HCT116 (cell line): ENCODE measurements around the gene ATP7B. TPM values are rescaled to one million over a fixed set of nuclear protein-coding genes. Genes with fewer than 3 reads are reported as not detected.

Experiments
- ATAC-seq: fragments of 200-7000 bp; cut with Tn5 transposase; 2 replicates; pipeline ENCODE4 v1.9.1; 2020; ENCODE audit warnings: mild to moderate bottlenecking, moderate library complexity
- BruUV-seq: library from RNA; stranded (reverse); fragments of 400-500 nt; replicated peaks from 2 replicates; lab custom pipeline; 2021; lab: Mats Ljungman, UMichigan
- CTCF ChIA-PET: fragments of 300-600 bp; sonication (Branson Sonifier 250); formaldehyde crosslinking; loops from one replicate; lab custom pipeline; 2021; ENCODE audit warnings: antibody characterized with exemption; lab: Charles Lee
- POLR2A ChIA-PET: fragments of 300-600, 350-600 bp; sonication (Branson Sonifier 250); formaldehyde crosslinking; loops from one replicate; lab custom pipeline; 2021; ENCODE audit warnings: antibody characterized with exemption; lab: Charles Lee
- RAD21 ChIA-PET, 2 experiments: fragments of 300-600 bp; sonication (Branson Sonifier 250); formaldehyde crosslinking; loops; one replicate each; lab custom pipeline; 2023; ENCODE audit warnings: low total read pairs in 2 of 2; ENCODE audit not compliant: uncharacterized antibody in 2 of 2, unreplicated experiment in 2 of 2, low non-redundant PET in 1 of 2; lab: Charles Lee
- DNase-seq: peaks from one replicate; pipeline ENCODE4 v3.0.0-alpha.2; 2010; ENCODE audit warnings: low read depth, low spot score
- H2AFZ ChIP-seq: fragments of 200-600 bp; shearing (Covaris generic), sonication (generic); 2 replicates; pipeline ENCODE4 v1.6.1; 2017; ENCODE audit warnings: low read depth, mixed run types, mixed read lengths, antibody characterized with exemption, low read length; ENCODE audit not compliant: poor library complexity, severe bottlenecking
- H3K27ac ChIP-seq: 2 replicates; pipeline ENCODE4 v1.5.1; 2012; ENCODE audit warnings: low read depth, low read length
- H3K27me3 ChIP-seq: fragments of 200-600 bp; sonication (generic); 2 replicates; pipeline ENCODE4 v1.6.1; 2016; ENCODE audit warnings: mixed run types, low read length, mixed read lengths; ENCODE audit not compliant: insufficient read depth
- H3K36me3 ChIP-seq, 2 experiments: fragments of 200-500 bp in 1 of 2; fragments of 200-600 bp in 1 of 2; sonication (Bioruptor generic) in 1 of 2; sonication (generic) in 1 of 2; 2 replicates each; pipeline versions ENCODE4 v1.5.1 to v1.6.1; 2014 to 2016; ENCODE audit warnings: low read length in 2 of 2, inconsistent platforms in 1 of 2, mixed read lengths in 1 of 2, mixed run types in 1 of 2; ENCODE audit not compliant: insufficient read depth in 2 of 2, control insufficient read depth in 1 of 2
- H3K4me1 ChIP-seq, 2 experiments: fragments of 200-600 bp in 1 of 2; sonication (generic) in 1 of 2; 2 replicates each; pipeline versions ENCODE4 v1.5.1 to v1.6.1; 2012 to 2017; ENCODE audit warnings: low read length in 2 of 2, inconsistent platforms in 1 of 2, mild to moderate bottlenecking in 1 of 2, mixed read lengths in 1 of 2, mixed run types in 1 of 2, moderate library complexity in 1 of 2; ENCODE audit not compliant: insufficient read depth in 2 of 2, control insufficient read depth in 1 of 2
- H3K4me2 ChIP-seq: fragments of 200-600 bp; sonication (generic); 2 replicates; pipeline ENCODE4 v1.6.1; 2017; ENCODE audit warnings: mixed run types, low read length, mixed read lengths
- H3K4me3 ChIP-seq, 2 experiments: fragments of 200-600 bp in 1 of 2; sonication (generic) in 1 of 2; replicated peaks in 1 of 2; 2 replicates each; pipeline ENCODE4 v1.5.1; 2011 to 2016; ENCODE audit warnings: low read length in 2 of 2, control low read depth in 1 of 2, low read depth in 1 of 2, mild to moderate bottlenecking in 1 of 2, mixed read lengths in 1 of 2, mixed run types in 1 of 2
- H3K79me2 ChIP-seq: fragments of 200-600 bp; sonication (generic); 2 replicates; pipeline ENCODE4 v1.6.1; 2017; ENCODE audit warnings: mild to moderate bottlenecking, mixed run types, low read length, moderate library complexity, mixed read lengths; ENCODE audit not compliant: insufficient read depth
- H3K9ac ChIP-seq: fragments of 200-600 bp; sonication (generic); 2 replicates; pipeline ENCODE4 v1.6.1; 2016; ENCODE audit warnings: low read length, mixed read lengths
- H3K9me2 ChIP-seq: fragments of 200-600 bp; sonication (generic), shearing (Covaris generic); 2 replicates; pipeline ENCODE4 v1.6.1; 2017; ENCODE audit warnings: mixed run types, mild to moderate bottlenecking, moderate library complexity; ENCODE audit not compliant: insufficient read depth
- H3K9me3 ChIP-seq, 2 experiments: fragments of 200-500 bp in 1 of 2; fragments of 200-600 bp in 1 of 2; sonication (Bioruptor generic) in 1 of 2; sonication (generic) in 1 of 2; 2 replicates each; pipeline ENCODE4 v1.6.1; 2014 to 2017; ENCODE audit warnings: low read length in 2 of 2, mixed read lengths in 2 of 2, inconsistent platforms in 1 of 2, low read depth in 1 of 2, mild to moderate bottlenecking in 1 of 2, mixed run types in 1 of 2, moderate library complexity in 1 of 2; ENCODE audit not compliant: control insufficient read depth in 1 of 2, insufficient read depth in 1 of 2
- H4K20me1 ChIP-seq: fragments of 200-600 bp; sonication (generic), shearing (Covaris generic); 2 replicates; pipeline ENCODE4 v1.6.1; 2017; ENCODE audit warnings: mixed run types, mild to moderate bottlenecking, moderate library complexity; ENCODE audit not compliant: insufficient read depth
- CEBPB ChIP-seq: IDR thresholded peaks from 2 replicates; pipeline ENCODE4 v1.6.1; 2012; ENCODE audit warnings: low read depth
- ELF1 ChIP-seq: IDR thresholded peaks from 2 replicates; pipeline ENCODE4 v1.6.1; 2012; ENCODE audit warnings: low read depth, borderline replicate concordance
- EZH2 ChIP-seq: fragments of 200-600 bp; sonication (generic); IDR thresholded peaks from 2 replicates; pipeline ENCODE4 v1.6.1; 2017; ENCODE audit warnings: antibody characterized with exemption, mixed run types
- EZH2phosphoT487 ChIP-seq: fragments of 200-600 bp; IDR thresholded peaks from 2 replicates; pipeline ENCODE4 v1.6.1; 2018; ENCODE audit warnings: antibody characterized with exemption, borderline replicate concordance
- FOSL1 ChIP-seq: IDR thresholded peaks from 2 replicates; pipeline ENCODE4 v1.6.1; 2012; ENCODE audit warnings: low read depth
- JUND ChIP-seq: IDR thresholded peaks from 2 replicates; pipeline ENCODE4 v1.6.1; 2012
- POLR2A ChIP-seq: IDR thresholded peaks from 2 replicates; pipeline ENCODE4 v1.7.0; 2011; ENCODE audit warnings: borderline replicate concordance; ENCODE audit not compliant: insufficient read depth, insufficient read length; ENCODE audit errors: extremely low read depth
- RAD21 ChIP-seq: IDR thresholded peaks from 2 replicates; pipeline ENCODE4 v1.6.1; 2012; ENCODE audit warnings: low read depth, mild to moderate bottlenecking
- REST ChIP-seq: IDR thresholded peaks from 2 replicates; pipeline ENCODE4 v1.6.1; 2012; ENCODE audit warnings: low read depth
- SIN3A ChIP-seq: IDR thresholded peaks from 2 replicates; pipeline ENCODE4 v1.6.1; 2012; ENCODE audit warnings: low read depth
- SRF ChIP-seq: IDR thresholded peaks from 2 replicates; pipeline ENCODE4 v1.6.1; 2012; ENCODE audit warnings: low read depth
- TCF7L2 ChIP-seq: IDR thresholded peaks from 2 replicates; pipeline ENCODE4 v1.7.0; 2011; ENCODE audit warnings: borderline replicate concordance, inconsistent platforms; ENCODE audit not compliant: insufficient read depth, insufficient read length; ENCODE audit errors: extremely low read depth
- ZBTB33 ChIP-seq: IDR thresholded peaks from 2 replicates; pipeline ENCODE4 v1.6.1; 2011; ENCODE audit warnings: mild to moderate bottlenecking, low read length, moderate library complexity; ENCODE audit not compliant: insufficient replicate concordance; ENCODE audit errors: extremely low read depth
- ZFX ChIP-seq: fragments of 450-650 bp; IDR thresholded peaks from 2 replicates; pipeline ENCODE4 v1.6.1; 2017
- ZNF274 ChIP-seq: fragments of 200-500 bp; sonication (Bioruptor generic); IDR thresholded peaks from 2 replicates; pipeline ENCODE4 v1.6.1; 2014; ENCODE audit warnings: mild to moderate bottlenecking, low read depth, low read length, inconsistent platforms
- intact Hi-C: fragments of 100-400 bp; cut with micrococcal nuclease; formaldehyde crosslinking; loops from 2 replicates; pipeline ENCODE4 v1.10.0; 2022
- total RNA-seq: library from RNA; stranded (reverse); gene quantifications from one replicate; pipeline ENCODE4 v1.2.1, GENCODE V29; 2021; ENCODE audit not compliant: unreplicated experiment

Gene ATP7B
- total RNA-seq, 1 experiment from 2014 or later = 10.3 TPM

- Histone ChIP-seq H3K9me2 (no peaks in the 10 kb centered on the region), H3K36me3 (no peaks in the 10 kb centered on the region), H3K9ac (no peak overlapping the region), H3K4me2 (no peak overlapping the region), H2AFZ (no peak overlapping the region), H3K79me2 (no peaks in the 10 kb centered on the region), H3K9me3 (no peaks in the 10 kb centered on the region), H3K27me3 (no peaks in the 10 kb centered on the region), H3K4me3 (no peak overlapping the region), H3K27ac (no peak overlapping the region), H4K20me1 (no peaks in the 10 kb centered on the region), H3K4me1 (peaks cover 0 to 5% of the 10 kb centered on the region in 2 experiments; a peak in 1 of 4 replicates)
- ATAC-seq = no peak
- no TSS peak for BruUV-seq
- no peak for DNase-seq
- no peak for TF ChIP-seq CEBPB
- no peak for TF ChIP-seq TCF7L2
- TF ChIP-seq RAD21 = no peak
- no peak for TF ChIP-seq ELF1
- TF ChIP-seq FOSL1 = no peak
- ChIA-PET POLR2A (no interaction called here), RAD21 (no interaction called here), CTCF (no interaction called here)
- intact Hi-C loops = no loop called here
Measured at GRCh38 chr13:51997641-51998330, 13.5 kb downstream of the ATP7B start.

- H3K9me2 ChIP-seq = no peaks in the 10 kb centered on the region
- no peaks in the 10 kb centered on the region for H3K79me2 ChIP-seq
- H3K9ac ChIP-seq = no peak overlapping the region
- H3K4me1 ChIP-seq = peaks cover 0 to 5% of the 10 kb centered on the region in 2 experiments; a peak in 1 of 4 replicates
- no TSS peak for BruUV-seq
- no peaks in the 10 kb centered on the region for H3K9me3 ChIP-seq
- H3K4me2 ChIP-seq = no peak overlapping the region
- ChIA-PET POLR2A (no interaction called here), RAD21 (no interaction called here), CTCF (no interaction called here)
- no peak overlapping the region for H3K27ac ChIP-seq
- no peaks in the 10 kb centered on the region for H3K27me3 ChIP-seq
- DNase-seq (no peak), ATAC-seq (no peak)
- H4K20me1 ChIP-seq = no peaks in the 10 kb centered on the region
- intact Hi-C loops = no loop called here
- no peaks in the 10 kb centered on the region for H3K36me3 ChIP-seq
- H2AFZ ChIP-seq = no peak overlapping the region
- H3K4me3 ChIP-seq = no peak overlapping the region
- TF ChIP-seq ZNF274 (no peak), SRF (no peak), POLR2A (no peak), EZH2phosphoT487 (no peak), EZH2 (no peak), SIN3A (no peak), ELF1 (no peak), JUND (no peak), REST (no peak), TCF7L2 (no peak), RAD21 (no peak), CEBPB (no peak), ZBTB33 (no peak), ZFX (no peak)
Measured at GRCh38 chr13:51997186-51997585, 14.1 kb downstream of the ATP7B start.
